Activated gamma-delta T cell (primary cell): ENCODE measurements around the gene CELA2B.
"Not testable (repeated sequence)": the region's sequence is repeated elsewhere in the genome, so short reads cannot be mapped to it uniquely, and the experiment has no call there.

Source experiments
- DNase-seq: peaks from one replicate; lab custom pipeline; 2025; lab: John Stamatoyannopoulos, UW
- total RNA-seq, 2 donors: gene quantifications; one replicate each; lab custom pipeline; 2026; lab: John Stamatoyannopoulos, UW

The CELA2B gene
- total RNA-seq, result 0 reads per million in 2 donors

DNA sequence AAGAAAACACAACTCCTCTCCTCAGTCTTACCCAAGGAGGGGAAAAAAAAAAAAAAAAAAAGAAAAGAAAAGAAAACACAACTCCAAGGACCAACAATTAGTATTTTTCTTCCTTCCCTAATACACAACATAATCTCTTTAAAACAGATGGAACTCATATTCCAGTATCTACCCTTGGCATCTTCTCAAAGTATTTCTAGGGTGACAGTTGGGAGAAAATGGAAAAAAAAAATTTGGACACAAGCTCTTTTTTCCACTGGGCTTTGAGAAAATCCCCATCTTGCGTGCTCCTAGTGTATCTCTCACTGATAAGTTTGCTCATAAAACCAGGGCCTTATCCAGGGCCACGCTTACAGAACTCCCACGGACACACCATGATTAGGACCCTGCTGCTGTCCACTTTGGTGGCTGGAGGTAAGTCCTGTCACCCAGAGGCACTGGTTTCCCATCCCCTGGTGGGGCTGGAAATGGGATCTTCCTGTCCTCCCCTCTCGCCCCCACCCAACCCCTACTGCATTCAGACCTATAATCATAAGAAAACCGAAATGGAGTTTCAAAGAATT is at the start of gene CELA2B:
Gene CELA2B (plus strand): TSS at position 353 of the 563 bp plus-strand sequence. CDS start 22 bp downstream, at position 375.
- no peak for DNase-seq

DNA sequence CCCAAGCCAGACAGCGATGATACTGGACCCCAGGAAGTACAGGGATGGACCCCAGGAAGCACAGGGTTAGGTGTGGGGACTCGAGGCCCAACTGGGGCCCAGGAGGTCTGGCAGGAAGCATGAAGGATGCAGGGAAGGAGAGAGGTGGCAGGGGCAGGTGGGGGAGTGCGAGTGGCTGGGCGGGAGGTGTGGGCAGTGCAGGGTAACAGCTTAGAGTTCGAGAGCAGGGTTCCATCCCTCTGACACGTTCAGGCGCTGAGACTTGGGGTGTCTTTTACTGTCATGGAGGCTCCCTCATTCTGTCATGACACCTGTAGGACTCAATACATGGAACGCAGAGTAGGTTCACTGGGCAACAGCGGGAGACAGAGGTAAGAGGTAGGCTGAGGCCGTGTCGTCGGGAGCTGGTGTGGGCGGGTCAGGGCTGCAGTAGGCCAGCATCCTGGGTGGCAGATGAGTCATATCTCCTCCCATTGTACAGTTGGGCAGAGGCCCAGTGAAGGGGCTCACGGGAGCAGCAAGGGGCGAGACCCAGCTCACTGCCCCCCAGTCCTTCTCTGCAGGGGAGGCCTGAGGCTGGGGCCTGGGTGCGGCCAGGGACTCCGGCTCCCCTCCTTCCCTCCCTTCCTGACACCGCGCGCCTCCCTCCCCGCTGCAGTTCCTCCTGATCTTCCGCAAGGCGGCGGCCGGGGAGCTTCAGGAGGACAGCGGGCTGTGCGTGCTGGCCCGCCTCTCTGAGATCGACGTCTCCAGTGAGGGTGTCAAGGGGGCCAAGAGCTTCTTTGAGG is 49.2 kb upstream of the CELA2B start:
- no peak for DNase-seq

DNA sequence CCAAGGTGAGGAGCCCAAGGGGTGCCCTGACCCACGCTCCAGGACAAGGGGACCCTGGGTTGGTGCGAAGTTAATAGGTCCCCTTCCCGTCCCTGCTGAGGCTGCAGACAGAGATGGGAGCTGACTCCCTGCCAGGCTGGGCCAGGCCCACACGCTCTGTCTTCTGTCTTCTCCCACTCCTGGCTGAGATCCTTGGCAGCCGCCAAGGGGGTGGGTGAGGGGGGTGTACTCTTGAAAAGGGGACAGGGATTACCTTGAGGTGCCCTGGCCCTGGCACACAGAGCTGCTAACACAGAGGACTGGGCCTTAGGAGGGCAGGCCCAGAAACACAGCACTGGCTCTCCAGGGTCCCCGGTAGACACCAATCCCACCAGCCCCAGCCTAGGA is 48.6 kb upstream of the CELA2B start:
- DNase-seq, result no peak

DNA sequence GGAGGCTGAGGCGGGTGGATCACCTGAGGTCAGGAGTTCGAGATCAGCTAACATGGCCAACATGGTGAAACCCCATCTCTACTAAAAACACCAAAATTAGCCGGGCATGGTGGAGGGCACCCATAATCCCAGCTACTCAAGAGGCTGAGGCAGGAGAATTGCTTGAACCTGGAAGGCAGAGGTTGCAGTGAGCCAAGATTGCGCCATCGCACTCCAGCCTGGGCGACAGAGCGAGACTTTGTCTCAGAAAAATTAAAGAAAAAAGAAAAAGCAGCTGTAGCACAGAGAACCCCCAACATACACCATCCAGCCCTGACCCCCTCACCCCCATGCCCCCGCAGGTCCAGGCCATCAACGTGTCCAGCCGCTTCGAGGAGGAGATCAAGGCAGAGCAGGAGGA is 47.7 kb upstream of the CELA2B start:
- not testable (repeated sequence) for DNase-seq

DNA sequence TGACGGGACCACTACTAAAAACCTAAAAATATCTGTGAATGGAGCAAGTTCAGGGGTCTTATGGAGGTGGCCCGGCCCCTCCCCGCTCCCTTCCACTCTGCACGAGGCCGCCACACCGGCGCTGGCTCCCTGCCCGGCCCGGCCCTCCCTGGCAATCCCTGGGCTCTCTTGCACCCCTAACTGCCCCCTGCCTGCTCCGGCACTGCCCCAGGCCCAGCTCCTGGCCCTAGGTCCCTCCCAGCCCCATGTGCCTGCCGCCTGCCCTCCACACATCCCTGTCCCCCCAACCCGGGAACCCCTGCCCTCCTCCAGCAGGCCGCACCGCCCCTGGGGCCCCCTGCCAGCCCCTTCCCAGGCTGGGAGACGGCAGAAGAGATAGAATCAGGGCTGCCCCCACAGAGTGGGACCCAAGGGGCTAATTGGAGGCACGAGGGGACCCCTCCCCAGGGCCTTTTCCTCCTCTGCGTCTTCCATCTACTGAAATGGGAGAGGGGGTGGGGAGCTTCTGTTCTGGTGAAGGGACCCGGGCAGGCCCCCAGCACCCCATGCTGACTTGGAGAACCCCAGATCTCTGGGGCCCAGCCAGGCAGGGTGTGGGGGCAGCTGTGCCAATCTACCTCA is 47.0 kb upstream of the CELA2B start:
- no peak for DNase-seq

DNA sequence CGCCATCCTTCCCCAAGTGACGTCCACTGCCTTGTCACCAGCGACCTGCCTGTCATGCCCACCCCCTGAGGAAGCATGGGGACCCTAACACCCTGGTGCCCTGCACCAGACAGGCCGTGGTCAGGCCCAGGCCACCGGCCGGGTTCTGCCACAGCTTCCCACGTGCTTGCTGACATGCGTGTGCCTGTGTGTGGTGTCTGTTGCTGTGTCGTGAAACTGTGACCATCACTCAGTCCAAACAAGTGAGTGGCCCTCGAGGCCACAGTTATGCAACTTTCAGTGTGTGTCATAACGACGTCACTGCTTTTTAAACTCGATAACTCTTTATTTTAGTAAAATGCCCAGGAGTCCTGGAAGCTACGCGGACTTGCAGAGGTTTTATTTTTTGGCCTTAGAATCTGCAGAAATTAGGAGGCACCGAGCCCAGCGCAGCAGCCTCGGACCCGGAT is 46.2 kb upstream of the CELA2B start:
- DNase-seq, result no peak

- DNase-seq, result no peak
These were observed 44.9 kb upstream of the CELA2B start for GRCh38 chr1:15430787-15431570.

DNA sequence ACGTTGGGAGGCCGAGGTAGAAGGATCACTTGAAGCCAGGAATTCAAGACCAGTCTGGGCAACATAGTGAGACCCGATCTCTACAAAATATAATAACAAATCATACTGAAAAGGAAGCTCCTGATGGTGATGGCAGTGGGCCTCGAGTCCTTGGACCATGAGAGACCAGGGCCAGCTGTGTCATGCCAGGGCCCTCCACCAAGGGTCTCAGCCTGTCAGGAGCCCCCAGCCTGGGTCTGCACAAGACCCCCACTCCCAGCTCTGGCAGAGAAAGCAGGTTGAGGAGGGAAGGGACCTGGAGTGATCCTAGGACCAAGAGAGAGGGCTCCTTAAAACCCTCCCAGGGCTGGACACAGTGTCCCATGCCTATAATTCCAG is 44.3 kb upstream of the CELA2B start:
- DNase-seq, result no peak

- DNase-seq, result no peak
These were observed 43.6 kb upstream of the CELA2B start for GRCh38 chr1:15432324-15432723.

DNA sequence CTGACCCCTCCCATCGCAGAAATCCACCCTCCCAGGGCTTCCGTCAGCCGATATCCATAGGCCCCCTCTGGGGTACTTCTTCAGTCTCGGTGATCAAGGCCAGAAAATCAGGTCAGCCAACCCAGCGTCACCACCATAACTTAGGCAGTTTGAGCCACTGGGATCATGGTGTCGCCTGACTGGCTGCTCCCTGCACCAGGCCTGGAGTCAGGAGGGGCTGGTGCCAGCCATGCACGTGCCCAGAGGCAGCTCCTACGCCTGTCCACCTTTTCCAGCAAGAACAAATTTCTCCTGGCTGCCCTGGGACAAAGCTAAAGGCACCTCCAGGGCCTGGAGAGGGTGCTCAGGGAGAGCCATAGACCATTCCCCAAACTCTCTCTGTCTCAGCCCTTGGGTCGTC is 42.4 kb upstream of the CELA2B start:
- no peak for DNase-seq

DNA sequence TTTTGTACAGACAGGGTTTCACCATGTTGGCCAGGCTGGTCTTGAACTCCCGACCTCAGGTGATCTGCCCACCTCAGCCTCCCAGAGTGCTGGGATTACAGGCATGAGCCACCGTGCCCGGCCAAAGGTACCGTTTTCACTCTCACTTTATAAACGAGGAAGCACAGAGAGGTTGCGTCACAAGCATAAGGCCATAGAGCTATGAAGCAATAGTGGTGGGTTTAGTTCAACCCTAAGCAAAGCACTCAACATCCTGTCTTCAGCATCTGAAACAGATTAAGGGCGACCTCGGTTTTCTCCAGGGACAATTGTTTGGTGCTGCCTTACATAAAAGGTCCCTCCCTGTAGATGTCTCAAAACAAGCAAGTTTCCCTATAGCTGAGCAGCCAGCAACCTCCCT is 41.2 kb upstream of the CELA2B start:
- DNase-seq, result not testable (repeated sequence)

- no peak for DNase-seq
These were observed 40.4 kb upstream of the CELA2B start for GRCh38 chr1:15435239-15436077.

DNA sequence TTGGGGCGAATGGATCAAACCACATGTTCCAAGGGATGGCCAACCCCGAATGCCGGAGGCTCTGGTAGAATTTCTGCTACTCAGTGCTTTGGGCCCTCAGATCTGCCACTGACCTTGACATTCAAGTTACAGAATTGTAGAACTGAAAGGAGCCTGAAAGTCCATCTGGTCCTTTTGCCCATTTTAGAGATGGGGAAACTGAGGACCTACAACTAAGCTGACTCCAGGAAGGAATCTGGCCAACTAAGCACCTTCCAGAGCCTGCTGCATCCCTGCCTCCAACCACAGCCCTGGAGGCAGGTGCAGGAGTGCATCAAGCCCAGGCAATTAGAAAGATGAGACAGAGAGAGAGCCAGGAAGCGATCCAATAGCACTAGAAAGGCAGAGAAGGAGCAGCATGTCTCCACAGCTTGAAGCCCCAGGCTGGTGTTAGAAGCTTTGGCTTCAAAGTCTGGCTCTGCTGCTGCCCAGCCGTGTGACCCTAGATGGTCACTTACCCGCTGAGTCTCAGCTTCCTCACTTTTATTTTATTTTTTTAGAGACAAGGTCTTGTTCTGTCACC is 38.9 kb upstream of the CELA2B start:
- DNase-seq, result no peak

DNA sequence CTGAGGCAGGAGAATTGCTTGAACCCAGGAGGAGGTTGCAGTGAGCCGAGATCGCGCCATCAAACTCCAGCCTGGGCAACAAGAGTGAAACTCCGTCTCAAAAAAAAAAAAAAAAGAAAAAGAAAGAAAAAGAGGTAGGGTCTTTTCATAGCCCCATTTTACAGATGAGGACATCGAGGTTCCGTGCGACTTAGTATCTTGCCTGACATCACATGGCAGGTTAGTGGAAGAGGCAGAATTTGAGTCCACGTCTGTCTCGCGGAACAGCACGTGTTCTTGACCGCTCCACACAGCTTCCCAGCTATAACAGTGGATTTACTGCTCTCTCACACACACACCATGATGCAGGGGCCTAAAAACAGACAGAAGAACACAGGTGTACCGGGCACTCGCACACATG is 36.6 kb upstream of the CELA2B start:
- no peak for DNase-seq

DNA sequence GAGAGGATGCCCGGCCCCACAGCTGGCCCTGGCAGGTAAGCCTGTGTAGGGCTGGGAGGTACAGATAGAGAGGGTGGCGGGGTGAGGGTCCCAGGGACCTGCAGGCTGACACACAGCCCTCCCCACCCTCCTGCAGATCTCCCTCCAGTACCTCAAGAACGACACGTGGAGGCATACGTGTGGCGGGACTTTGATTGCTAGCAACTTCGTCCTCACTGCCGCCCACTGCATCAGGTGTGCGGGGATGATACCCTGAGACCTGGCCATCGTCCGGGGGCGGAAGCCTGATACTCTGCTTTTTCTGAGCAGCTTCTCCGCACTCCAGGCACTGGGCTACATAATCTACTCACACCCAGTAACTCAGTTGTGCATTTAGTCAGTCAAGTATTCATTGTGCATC is 35.5 kb upstream of the CELA2B start:
- no peak for DNase-seq

DNA sequence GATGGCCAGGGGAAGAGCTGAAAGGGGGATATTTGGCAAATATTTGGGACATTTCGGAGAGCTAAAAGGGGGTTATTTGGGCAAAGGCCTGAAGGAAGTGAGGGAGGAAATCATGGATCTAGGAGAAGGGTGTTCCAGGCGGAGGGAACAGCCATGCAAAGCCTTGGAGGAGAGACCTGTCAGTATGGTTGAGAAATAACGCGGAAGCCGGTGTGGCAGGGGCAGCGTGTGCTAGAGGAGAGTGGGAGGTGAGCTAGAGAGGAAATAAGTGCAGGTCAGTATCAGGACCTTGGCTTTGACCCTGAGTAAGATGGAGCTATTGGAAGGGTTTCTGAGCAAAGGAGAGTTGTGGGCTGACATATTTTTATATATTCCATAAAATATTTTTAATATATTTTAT is 34.7 kb upstream of the CELA2B start:
- DNase-seq, result no peak

GRCh38 chr1:15442119-15442518 is 33.8 kb upstream of the CELA2B start:
- no peak for DNase-seq

DNA sequence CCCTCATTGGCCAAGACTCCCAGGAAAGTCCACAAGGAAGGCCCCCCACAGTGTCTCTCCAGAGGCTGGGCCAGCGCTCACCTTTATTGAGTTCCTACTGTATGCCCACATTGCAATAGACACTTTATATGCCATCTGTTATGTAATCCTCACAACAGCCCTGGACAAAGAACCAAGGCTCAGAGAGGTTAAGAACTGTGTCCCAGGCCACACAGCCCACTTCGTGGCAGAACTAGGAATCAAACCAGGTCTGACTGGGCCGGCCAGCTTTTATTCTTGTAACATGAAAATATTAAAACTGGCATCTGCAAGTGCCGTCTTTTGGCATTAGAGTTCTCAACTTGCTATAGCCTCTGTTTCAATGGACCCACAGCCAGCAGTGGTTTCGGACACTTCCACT is 33.1 kb upstream of the CELA2B start:
- DNase-seq, result no peak

DNA sequence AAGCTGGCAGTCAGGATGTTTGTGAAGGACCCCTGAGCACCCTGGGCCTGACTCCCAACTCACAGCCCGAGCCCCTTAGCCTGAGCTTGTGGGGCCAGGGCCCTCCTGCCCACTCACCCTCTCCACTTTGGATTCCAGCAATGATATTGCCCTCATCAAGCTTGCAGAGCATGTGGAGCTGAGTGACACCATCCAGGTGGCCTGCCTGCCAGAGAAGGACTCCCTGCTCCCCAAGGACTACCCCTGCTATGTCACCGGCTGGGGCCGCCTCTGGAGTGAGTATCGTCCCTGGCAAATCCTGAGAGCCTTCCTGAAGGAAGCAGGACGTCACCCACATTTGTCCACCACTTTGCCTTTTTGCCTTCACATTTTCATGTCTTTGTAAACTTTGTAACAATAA is 32.6 kb upstream of the CELA2B start:
- no peak for DNase-seq

DNA sequence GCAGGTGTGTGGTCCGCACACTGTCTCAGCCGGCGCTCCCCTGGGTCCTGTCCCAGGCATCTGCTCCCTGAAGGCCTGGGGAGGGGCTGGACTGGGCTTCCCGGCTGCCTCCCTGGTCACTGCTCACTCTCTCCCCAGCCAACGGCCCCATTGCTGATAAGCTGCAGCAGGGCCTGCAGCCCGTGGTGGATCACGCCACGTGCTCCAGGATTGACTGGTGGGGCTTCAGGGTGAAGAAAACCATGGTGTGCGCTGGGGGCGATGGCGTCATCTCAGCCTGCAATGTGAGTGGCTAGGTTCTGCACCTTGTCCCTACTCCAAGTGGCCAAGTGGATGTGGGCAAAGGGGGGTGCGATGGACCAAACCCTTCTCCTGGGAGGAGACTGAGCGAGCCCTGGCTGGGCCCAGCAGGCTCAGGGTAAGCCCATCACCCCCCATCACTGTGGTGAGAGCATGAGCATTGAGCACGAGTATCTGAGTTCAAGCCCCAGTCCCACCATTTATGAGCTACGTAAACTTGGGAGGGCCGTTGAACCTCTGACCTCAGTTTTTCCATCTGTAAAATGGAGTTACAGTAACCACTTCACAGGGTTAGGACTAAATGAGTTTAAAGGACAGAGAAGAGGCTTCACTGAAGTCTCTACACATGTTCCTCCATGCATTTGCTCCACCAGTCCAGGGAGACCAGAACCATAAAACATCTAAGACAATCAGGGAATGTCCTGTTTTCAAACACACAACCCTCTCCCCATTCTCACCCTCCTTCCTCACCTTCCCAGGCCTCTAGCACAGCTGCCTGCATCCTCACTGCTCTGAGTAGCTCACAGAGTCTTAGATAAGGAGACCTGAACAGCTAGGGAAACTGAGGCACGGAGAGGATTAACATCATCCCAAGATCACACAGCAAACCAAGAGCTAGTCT is 31.2 kb upstream of the CELA2B start:
- DNase-seq, result no peak
